ENCODE results near the gene MFSD11. TPM values are rescaled to one million over a fixed set of nuclear protein-coding genes. Genes with fewer than 3 reads are reported as not detected.
"Not testable (repeated sequence)": the region's sequence is repeated elsewhere in the genome, so short reads cannot be mapped to it uniquely, and the experiment has no call there.

MFSD11 gene
- total RNA-seq, 2 donors from 2014 or later: 26.7 to 44.3 TPM

DNA sequence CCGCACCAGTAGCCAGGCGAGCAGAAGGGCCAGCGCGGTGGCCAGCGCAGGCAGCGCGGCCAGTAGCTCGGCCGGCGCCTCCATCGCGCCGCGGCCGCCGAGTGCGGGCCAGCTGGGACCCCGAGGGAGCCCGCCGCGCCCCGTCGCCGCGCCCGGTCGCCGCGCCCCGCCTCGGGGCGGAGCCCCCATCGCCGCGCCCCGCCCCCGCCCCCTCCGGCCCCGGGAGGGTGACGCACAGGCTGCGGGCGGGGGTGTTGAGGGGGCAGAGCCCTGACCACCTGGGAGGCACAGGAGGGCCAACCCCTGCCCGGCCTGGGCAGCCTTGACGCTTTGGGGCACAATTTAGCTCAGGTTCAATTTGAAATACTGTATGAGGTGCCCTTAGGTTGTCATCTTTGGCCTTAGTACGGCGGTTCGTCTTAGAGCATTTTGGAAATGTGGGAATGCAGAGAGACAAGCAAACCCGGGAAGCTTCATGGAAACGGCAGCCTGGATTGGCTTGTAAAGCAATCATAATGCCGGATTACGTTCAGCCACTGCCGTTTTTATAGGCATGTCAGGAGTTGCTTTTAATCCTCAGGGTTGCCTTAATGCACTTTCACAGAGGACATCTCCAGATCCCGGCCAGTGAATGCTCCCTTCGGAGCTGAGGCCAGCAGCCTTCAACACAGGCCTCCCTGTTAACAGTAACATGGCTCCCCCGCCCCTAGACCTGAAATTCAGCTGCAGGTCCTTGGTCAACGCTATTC is 26.9 kb upstream of the MFSD11 start, which contains the start of gene MXRA7:
MXRA7 (minus strand) TSS at position 103 of the 749 bp plus-strand sequence; CDS start at position 84, 19 bp downstream.
- intact Hi-C loops (cut with DNase I): loop anchor here (5.0 kb wide), 2 partner anchors 39 to 154 kb away; no protein-coding TSS in a partner anchor
- Histone ChIP-seq H3K36me3 (no peaks in the 10 kb centered on the region), H3K27ac (peak within 1 kb of the TSS; percentile 86 to 89), H3K4me1 (replicated peaks) (peaks cover 8% of the 10 kb centered on the region), H3K27me3 (replicated peaks; ENCODE audit: insufficient read depth) (no peaks in the 10 kb centered on the region), H3K4me3 (peak within 1 kb of the TSS; percentile 50 to 54), H3K9me3 (no peaks in the 10 kb centered on the region)
- DNase-seq (ENCODE audit: low spot score): peak; percentile 58
- WGBS: 9% methylated on average over 14 of the region's 56 CpGs
- TF ChIP-seq, protein P1, sequence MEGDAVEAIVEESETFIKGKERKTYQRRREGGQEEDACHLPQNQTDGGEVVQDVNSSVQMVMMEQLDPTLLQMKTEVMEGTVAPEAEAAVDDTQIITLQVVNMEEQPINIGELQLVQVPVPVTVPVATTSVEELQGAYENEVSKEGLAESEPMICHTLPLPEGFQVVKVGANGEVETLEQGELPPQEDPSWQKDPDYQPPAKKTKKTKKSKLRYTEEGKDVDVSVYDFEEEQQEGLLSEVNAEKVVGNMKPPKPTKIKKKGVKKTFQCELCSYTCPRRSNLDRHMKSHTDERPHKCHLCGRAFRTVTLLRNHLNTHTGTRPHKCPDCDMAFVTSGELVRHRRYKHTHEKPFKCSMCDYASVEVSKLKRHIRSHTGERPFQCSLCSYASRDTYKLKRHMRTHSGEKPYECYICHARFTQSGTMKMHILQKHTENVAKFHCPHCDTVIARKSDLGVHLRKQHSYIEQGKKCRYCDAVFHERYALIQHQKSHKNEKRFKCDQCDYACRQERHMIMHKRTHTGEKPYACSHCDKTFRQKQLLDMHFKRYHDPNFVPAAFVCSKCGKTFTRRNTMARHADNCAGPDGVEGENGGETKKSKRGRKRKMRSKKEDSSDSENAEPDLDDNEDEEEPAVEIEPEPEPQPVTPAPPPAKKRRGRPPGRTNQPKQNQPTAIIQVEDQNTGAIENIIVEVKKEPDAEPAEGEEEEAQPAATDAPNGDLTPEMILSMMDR (IDR thresholded peaks at IDR 0.05): no peak
- TF ChIP-seq POLR2AphosphoS5 (IDR thresholded peaks at IDR 0.05): peak; percentile 30
- no peak for TF ChIP-seq POLR2A (IDR thresholded peaks at IDR 0.05)

DNA sequence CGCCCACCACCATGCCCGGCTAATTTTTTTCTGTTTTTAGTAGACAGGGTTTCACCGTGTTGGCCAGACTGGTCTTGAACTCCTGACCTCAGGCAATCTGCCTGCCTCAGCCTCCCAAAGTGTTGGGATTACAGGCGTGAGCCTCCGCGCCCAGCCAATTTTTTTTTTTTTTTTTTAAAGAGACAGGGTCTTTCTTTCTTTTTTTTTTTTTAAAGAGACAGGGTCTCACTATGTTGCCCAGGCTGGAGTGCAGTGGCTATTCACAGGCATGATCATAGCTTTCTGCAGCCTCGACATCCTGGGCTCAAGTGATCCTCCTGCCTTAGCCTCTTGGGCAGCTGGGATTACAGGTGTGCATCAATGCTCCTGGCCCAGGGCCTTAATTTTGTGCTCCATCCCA is 25.6 kb upstream of the MFSD11 start:
- H3K27me3 ChIP-seq (replicated peaks; ENCODE audit: insufficient read depth); DNase-seq (ENCODE audit: low spot score); H3K27ac ChIP-seq; H3K4me1 ChIP-seq (replicated peaks); H3K9me3 ChIP-seq; H3K4me3 ChIP-seq; H3K36me3 ChIP-seq: not testable (repeated sequence)
- WGBS: 70% methylated on average over 7 of the region's 7 CpGs
- intact Hi-C loops (cut with DNase I): loop anchor here (5.0 kb wide), 2 partner anchors 40 to 155 kb away; no protein-coding TSS in a partner anchor

DNA sequence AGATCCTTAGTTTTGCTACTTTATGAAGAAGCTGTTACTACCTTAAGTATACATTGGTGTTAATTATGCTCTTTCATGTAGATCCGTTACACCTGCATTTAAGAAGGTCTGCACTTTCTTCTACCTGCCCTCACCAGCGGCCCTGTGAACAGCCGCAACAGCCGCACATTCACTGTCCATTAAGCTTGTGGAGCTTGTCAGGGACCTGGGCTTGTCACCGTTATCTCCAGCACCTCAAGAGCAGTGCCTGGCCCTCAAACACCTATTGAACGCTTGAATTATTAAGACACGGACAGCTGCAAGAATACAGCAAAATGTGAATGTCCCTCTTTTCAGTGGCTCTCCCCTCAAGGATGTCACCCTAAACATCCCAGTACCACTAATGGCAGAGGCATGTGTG is 24.2 kb upstream of the MFSD11 start:
- Histone ChIP-seq H3K4me1 (replicated peaks) (peaks cover 5% of the 10 kb centered on the region), H3K9me3 (no peaks in the 10 kb centered on the region), H3K27me3 (replicated peaks; ENCODE audit: insufficient read depth) (no peaks in the 10 kb centered on the region), H3K27ac (no peak overlapping the region), H3K36me3 (peaks cover 0 to 5% of the 10 kb centered on the region in 2 donors), H3K4me3 (no peak overlapping the region)
- 94% methylated on average over 7 of the region's 7 CpGs for WGBS
- no peak for DNase-seq (ENCODE audit: low spot score)
- intact Hi-C loops (cut with DNase I): loop anchor here (5.0 kb wide), 2 partner anchors 41 to 156 kb away; no protein-coding TSS in a partner anchor
- TF ChIP-seq POLR2AphosphoS5 (IDR thresholded peaks at IDR 0.05) (no peak), POLR2A (IDR thresholded peaks at IDR 0.05) (no peak)
- TF ChIP-seq, protein P1 (IDR thresholded peaks at IDR 0.05): no peak

DNA sequence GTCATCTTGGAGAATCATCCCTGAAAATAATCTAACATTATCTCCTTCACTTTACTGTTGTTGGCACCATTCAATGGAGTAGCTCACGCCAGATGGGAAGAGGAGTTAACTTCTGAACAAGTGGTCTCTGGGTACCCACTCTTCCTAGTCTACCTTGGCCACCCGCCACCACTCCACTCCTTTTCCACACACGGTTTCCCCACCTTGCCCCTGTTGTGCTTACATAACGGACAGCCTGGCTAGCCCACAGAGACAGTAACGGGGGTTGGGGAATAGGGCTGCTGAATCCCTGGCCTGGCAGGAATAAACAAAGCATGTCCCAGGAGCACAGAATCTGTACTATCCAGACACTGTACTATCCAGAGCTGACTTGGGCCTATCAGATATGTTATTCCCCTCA is 23.6 kb upstream of the MFSD11 start:
- intact Hi-C loops (cut with DNase I): loop anchor here (5.0 kb wide), 2 partner anchors 42 to 157 kb away; no protein-coding TSS in a partner anchor
- Histone ChIP-seq H3K9me3 (no peaks in the 10 kb centered on the region), H3K27ac (no peak overlapping the region), H3K36me3 (peaks cover under 1 to 5% of the 10 kb centered on the region in 2 donors), H3K27me3 (replicated peaks; ENCODE audit: insufficient read depth) (no peaks in the 10 kb centered on the region), H3K4me1 (replicated peaks) (peaks cover 5% of the 10 kb centered on the region), H3K4me3 (no peak overlapping the region)
- DNase-seq (ENCODE audit: low spot score): no peak
- TF ChIP-seq, protein P1 (IDR thresholded peaks at IDR 0.05): no peak
- no peak for TF ChIP-seq POLR2AphosphoS5 (IDR thresholded peaks at IDR 0.05)
- 69% methylated on average over 5 of the region's 5 CpGs for WGBS

DNA sequence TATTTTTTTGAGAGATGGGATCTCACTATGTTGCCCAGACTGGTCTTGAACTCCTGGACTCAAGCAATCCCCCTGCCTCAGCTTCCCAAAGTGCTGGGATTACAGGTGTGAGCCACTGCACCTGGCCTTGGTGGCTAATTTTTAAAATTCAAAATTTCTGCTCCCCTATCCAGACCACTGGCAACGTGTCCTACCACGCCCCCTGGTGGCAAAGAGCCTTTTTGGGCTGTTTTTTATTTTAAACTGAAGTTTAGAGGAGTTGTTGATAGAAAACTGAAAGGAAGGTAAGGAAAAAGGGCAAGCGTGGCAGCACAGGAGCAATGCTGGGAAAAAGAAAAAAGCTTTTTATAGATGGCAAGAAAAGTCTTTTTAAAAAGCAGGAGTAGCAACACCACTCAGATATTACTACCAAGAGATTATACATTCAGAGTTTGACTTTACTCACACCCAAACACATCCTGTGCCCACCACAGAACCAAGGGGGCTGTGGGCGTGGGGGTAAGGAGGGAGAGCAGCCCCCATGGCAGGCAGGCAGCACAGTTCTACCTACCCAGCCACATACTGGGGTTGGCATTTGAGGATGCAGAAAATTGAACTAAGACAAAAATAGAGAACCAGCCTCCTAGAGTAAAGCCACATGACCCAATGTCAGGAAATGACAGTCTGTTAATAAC is 23.0 kb upstream of the MFSD11 start:
- TF ChIP-seq POLR2AphosphoS5 (IDR thresholded peaks at IDR 0.05): peak; percentile 19
- TF ChIP-seq POLR2A (IDR thresholded peaks at IDR 0.05): no peak
- TF ChIP-seq, protein P1 (IDR thresholded peaks at IDR 0.05): peak; percentile 73 to 84 (median 76)
- Histone ChIP-seq H3K27me3 (replicated peaks; ENCODE audit: insufficient read depth) (no peaks in the 10 kb centered on the region), H3K4me1 (replicated peaks) (peaks cover 5% of the 10 kb centered on the region), H3K27ac (no peak overlapping the region), H3K9me3 (no peaks in the 10 kb centered on the region), H3K36me3 (peaks cover 6% of the 10 kb centered on the region in 2 donors), H3K4me3 (no peak overlapping the region)
- 27% methylated on average over 4 of the region's 4 CpGs for WGBS
- DNase-seq (ENCODE audit: low spot score): peak; percentile 44
- intact Hi-C loops (cut with DNase I): loop anchor here (5.0 kb wide), 5 partner anchors 33 to 193 kb away; no protein-coding TSS in a partner anchor
